Erythroblast (primary cell): ENCODE results near the gene GNPTG.

ENCODE experiments used
- GATA1 ChIP-seq: IDR thresholded peaks from 2 replicates; pipeline ENCODE4 v1.6.1; 2011; ENCODE audit warnings: low read depth, mild to moderate bottlenecking, control low read depth, low read length, moderate library complexity
- POLR2A ChIP-seq: IDR thresholded peaks from 2 replicates; pipeline ENCODE4 v1.6.1; 2011; ENCODE audit warnings: mild to moderate bottlenecking, low read length

DNA sequence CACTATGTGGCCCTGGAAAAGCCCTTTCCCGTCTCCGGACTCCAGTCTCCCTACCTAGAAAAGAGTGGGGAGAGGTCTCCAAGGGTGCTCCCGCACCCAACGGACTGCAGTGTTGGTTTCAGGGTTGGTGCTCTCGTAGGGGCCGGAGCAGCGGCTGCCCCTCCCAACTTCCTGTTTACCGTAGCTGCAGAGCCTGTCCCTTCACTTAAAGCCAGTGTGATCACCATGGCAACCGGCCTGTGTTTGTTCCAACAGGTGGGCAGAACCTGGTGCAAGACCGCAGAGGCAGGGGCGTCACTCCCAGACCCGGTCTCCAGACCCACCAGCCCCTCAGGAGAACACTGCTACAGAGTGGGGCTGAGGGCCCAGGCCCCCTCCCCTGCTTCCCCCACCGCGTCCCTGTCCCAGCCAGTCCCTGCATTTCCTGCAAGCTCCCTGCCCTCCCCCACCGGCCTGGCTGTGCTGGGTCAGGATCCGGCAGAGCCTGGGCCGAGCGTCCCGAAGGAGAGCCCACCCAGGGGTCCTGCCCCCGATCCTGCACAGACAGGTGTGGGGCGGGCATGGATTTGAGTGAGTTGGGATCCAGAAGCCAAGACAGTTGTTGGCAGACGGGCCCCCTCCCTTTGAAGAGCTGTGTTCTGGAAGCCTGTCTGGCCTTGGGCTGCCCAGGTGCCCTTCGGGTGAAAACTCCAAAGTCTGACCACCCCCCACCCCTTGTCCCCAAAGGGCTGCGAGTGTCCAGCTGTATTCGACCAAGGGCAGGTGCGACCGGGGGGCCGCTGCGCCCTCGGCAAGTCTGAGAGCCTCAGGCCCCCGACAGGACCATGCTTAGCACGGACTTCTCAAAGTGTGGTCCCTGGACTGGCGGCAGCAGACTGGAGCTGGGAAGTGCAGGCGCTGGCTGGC is 19.8 kb upstream of the GNPTG start:
- TF ChIP-seq POLR2A (no peak), GATA1 (no peak)
